DND-41 (cell line): ENCODE results near the gene SEMA7A.

Source experiments
- EZH2 ChIP-seq: IDR thresholded peaks from 3 replicates; pipeline ENCODE4 v1.6.1; 2012; ENCODE audit warnings: borderline replicate concordance, low read depth, mild to moderate bottlenecking, moderate library complexity, low read length, inconsistent platforms; ENCODE audit not compliant: severe bottlenecking
- TF ChIP-seq, protein P1 (sequence below): IDR thresholded peaks from 2 replicates; pipeline ENCODE4 v1.5.1; 2012; ENCODE audit warnings: borderline replicate concordance, low read length, moderate library complexity, mild to moderate bottlenecking; ENCODE audit not compliant: poor library complexity, severe bottlenecking; ENCODE audit errors: extremely low read depth

DNA sequence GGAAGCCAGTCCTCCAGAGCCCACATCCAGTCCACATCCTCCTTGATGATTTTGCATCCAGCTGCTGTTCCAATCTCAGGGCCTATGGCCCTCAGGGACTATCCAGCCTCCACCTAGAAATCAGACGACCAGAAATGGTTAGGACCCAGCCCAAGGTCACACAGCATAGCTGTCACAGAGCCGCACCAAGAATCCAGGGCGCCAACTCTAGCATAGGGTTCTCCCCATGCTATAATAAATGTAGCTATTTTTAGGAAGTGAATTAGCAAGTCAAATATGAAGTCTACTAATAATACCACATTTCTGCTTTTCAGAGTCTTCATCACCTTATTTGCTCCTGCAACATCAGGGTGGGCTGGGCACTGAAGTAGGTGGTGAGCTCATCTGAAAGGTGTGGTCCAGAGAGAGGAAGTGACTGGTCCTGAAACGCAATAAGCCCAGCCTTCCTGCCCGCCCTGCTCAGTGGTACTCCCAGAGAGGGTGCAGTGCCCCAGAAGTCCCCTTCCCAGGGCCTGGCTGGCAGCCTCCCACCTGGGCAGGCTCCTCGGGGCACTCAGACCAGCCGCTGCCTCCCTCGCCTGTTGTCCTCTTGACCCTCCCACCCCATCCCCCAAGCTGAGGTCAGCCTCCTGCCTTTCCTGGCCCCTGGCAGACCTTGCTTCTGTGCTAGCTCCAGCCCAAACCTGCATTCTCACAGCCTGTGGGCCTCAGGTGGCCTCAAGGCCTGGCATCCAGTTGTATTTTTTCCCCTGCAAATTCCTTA is 48.7 kb downstream of the SEMA7A start:
- TF ChIP-seq, protein P1, sequence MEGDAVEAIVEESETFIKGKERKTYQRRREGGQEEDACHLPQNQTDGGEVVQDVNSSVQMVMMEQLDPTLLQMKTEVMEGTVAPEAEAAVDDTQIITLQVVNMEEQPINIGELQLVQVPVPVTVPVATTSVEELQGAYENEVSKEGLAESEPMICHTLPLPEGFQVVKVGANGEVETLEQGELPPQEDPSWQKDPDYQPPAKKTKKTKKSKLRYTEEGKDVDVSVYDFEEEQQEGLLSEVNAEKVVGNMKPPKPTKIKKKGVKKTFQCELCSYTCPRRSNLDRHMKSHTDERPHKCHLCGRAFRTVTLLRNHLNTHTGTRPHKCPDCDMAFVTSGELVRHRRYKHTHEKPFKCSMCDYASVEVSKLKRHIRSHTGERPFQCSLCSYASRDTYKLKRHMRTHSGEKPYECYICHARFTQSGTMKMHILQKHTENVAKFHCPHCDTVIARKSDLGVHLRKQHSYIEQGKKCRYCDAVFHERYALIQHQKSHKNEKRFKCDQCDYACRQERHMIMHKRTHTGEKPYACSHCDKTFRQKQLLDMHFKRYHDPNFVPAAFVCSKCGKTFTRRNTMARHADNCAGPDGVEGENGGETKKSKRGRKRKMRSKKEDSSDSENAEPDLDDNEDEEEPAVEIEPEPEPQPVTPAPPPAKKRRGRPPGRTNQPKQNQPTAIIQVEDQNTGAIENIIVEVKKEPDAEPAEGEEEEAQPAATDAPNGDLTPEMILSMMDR: no peak
- no peak for TF ChIP-seq EZH2
